Ovary (tissue), 9 donors: ENCODE measurements around the gene ATP5PB. TPM values are rescaled to one million over a fixed set of nuclear protein-coding genes. Genes with fewer than 3 reads are reported as not detected.

Source experiments
- DNase-seq, 5 donors: peaks; one replicate each; pipeline ENCODE4 v3.0.0-alpha.2; 2019 to 2020
- H3K27ac ChIP-seq, 2 donors: fragments of 200-600 bp; one replicate each; pipeline versions ENCODE4 v1.5.1 to v1.8.0; 2019 to 2022
- H3K27me3 ChIP-seq: fragments of 200-600 bp; one replicate; pipeline ENCODE4 v1.8.0; 2022
- H3K36me3 ChIP-seq: fragments of 200-600 bp; sonication (generic); one replicate; pipeline ENCODE4 v1.5.1; 2019
- H3K4me1 ChIP-seq: one replicate; pipeline ENCODE4 v1.8.1; 2013; ENCODE audit warnings: mild to moderate bottlenecking, moderate library complexity; ENCODE audit not compliant: insufficient read depth
- H3K4me3 ChIP-seq: fragments of 200-600 bp; sonication (generic); one replicate; pipeline ENCODE4 v1.5.1; 2017
- H3K9me3 ChIP-seq, 2 donors: fragments of 200-600 bp in 1 of 2; sonication (generic) in 1 of 2; one replicate each; pipeline versions ENCODE4 v1.5.1 to v1.8.1; 2013 to 2019; ENCODE audit warnings: mild to moderate bottlenecking in 1 of 2, moderate library complexity in 1 of 2
- CTCF ChIP-seq, 3 donors: fragments of 450-650 bp in 2 of 3; fragments of 200-600 bp in 1 of 3; IDR thresholded peaks; one replicate each; pipeline versions ENCODE4 v1.5.1 to v1.8.0; 2016 to 2022; ENCODE audit warnings: antibody characterized with exemption in 3 of 3, mild to moderate bottlenecking in 1 of 3
- EP300 ChIP-seq: sonication (generic); formaldehyde crosslinking; IDR thresholded peaks from one replicate; pipeline ENCODE4 v1.6.1; 2017; ENCODE audit warnings: antibody characterized with exemption
- POLR2A ChIP-seq: fragments of 450-650 bp; IDR thresholded peaks from one replicate; pipeline ENCODE4 v1.6.1; 2017; ENCODE audit warnings: antibody characterized with exemption, mild to moderate bottlenecking, moderate library complexity
- WGBS, 3 donors: extraction: QIAGEN DNeasy Blood & Tissue Kit in 1 of 3; methylation state at CpG; one replicate each; pipeline versions ENCODE4 v1.1.5 to v1.1.7; 2013 to 2017; 5-methylcytosine and 5-hydroxymethylcytosine counted together
- intact Hi-C, 4 donors: fragments of 100-400 bp; cut with DNase I; formaldehyde crosslinking; loops; one replicate each; pipeline versions ENCODE4 v1.11.0 to v1.15.1; 2022 to 2023
- polyA plus RNA-seq, 2 donors: library from polyadenylated mRNA; stranded (reverse); fragments of 200-250 nt in 1 of 2; fragments of 350-450 nt in 1 of 2; fragmentation: Illumina TruSeq in 1 of 2; extraction: RNeasy Lipid Tissue Mini Kit (QIAGEN cat#74804) in 1 of 2; gene quantifications; one replicate each; pipeline ENCODE4 v1.2.3, GENCODE V29; 2013 to 2014
- total RNA-seq, 7 donors: library from RNA; depleted of rRNA in 2 of 7; stranded (reverse); fragments of >200 nt in 2 of 7; fragmentation: NEBNext Ultra II Directional in 3 of 7; extraction: Animal tissue kit (Norgen Biotek cat#: 25700) in 3 of 7; gene quantifications; one replicate each; pipeline versions ENCODE4 v1.1.0 to v1.2.4, GENCODE V29; 2016 to 2023
- donor health status: DM: no; HTN: no; CAD: no; lungs with moderate emphysema.
- donor health status: DM: no; HTN: no; CAD: no.
- donor health status: Bipolar disorder and iron deficiency.
- donor health status: DM: yes; HTN: yes; CAD: no.
- donor health status: DM: no; HTN: no; CAD: no.
- donor health status: DM: yes; HTN: yes; CAD: no.

Gene ATP5PB
- total and polyA plus RNA-seq, 9 donors = 125 to 277 (median 142) TPM

DNA sequence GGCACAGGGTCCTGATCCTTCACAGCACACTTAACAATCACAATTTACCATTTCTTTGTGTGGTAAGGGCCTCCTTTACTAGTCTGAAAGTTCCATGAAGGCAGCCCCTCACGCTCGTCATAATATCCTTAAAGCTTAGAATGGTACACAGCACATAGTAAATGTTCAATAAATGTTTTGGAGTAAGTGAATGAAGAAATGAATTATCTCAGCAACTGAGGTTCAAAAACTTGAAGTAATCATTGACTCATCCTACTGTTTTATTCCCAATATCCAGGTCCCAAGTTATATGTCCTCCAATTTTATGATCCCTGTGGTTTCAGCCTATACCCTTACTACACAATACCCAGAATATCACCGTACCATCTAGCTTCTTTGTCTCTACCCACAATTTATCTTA is 22.3 kb downstream of the ATP5PB start:
- Histone ChIP-seq H3K4me1 (peaks cover 2% of the 10 kb centered on the region), H3K36me3 (no peaks in the 10 kb centered on the region), H3K27me3 (no peaks in the 10 kb centered on the region), H3K4me3 (no peak overlapping the region), H3K27ac (no peak overlapping the region), H3K9me3 (no peaks in the 10 kb centered on the region)
- no peak for DNase-seq
- intact Hi-C loops = no loop called here
- WGBS, 3 donors = 95 to 98% (median 95%) methylated on average over 3 of the region's 3 CpGs
- no peak for TF ChIP-seq EP300
- TF ChIP-seq POLR2A = no peak
- TF ChIP-seq CTCF (IDR thresholded peaks at IDR 0.05) = no peak

DNA sequence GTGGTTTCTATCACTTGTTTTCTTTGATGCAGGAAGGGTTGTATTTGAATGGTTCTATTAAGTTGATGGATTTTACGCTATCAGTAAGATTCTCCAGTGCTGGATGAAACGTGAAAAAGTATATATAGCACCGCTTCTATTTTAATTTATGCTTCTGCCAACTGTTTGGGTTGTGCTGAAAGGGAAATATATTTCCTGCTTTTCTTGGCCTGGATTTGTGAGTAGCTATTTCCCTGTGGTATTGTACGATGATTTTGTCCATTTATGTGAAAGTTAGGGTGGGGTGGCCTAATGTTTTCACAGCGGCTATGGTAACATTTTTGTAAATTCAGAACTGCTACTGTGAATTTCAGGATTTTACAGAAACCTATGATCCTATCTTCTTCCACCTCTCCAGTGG is 24.8 kb downstream of the ATP5PB start:
- H3K4me1 ChIP-seq = peaks cover 4% of the 10 kb centered on the region
- no peak overlapping the region for H3K4me3 ChIP-seq
- intact Hi-C loops = no loop called here
- no peaks in the 10 kb centered on the region for H3K9me3 ChIP-seq
- no peaks in the 10 kb centered on the region for H3K27me3 ChIP-seq
- DNase-seq = no peak
- H3K36me3 ChIP-seq = no peaks in the 10 kb centered on the region
- TF ChIP-seq EP300 (no peak), POLR2A (no peak), CTCF (IDR thresholded peaks at IDR 0.05) (no peak)
- H3K27ac ChIP-seq = no peak overlapping the region
- 65 to 70% (median 69%) methylated on average over 5 of the region's 5 CpGs for WGBS, 3 donors

DNA sequence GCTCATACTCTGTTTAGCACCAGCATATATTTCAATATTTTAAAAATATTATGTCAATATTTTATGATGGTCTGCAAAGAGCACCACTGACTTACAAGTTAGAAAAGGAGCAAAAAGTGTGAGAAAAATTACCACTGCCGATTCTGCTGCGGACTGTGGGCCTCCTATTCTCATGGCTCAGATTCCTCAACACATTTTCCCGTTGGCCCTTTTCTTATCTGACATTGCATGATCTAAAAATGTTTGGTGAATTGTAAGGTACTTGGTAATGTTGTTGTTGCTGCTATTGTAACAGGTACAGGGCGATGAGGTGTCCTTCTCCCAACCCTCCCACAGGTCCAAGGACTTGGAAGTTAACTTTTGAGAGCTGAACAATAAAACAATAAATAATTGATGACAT is 25.3 kb downstream of the ATP5PB start:
- intact Hi-C loops = no loop called here
- Histone ChIP-seq H3K27me3 (no peaks in the 10 kb centered on the region), H3K27ac (no peak overlapping the region), H3K4me1 (peaks cover 4% of the 10 kb centered on the region), H3K9me3 (no peaks in the 10 kb centered on the region), H3K36me3 (no peaks in the 10 kb centered on the region), H3K4me3 (no peak overlapping the region)
- 69 to 72% (median 72%) methylated on average over 4 of the region's 4 CpGs for WGBS, 3 donors
- no peak for DNase-seq
- TF ChIP-seq CTCF (IDR thresholded peaks at IDR 0.05) (no peak), EP300 (no peak)

- intact Hi-C loops = no loop called here
- Histone ChIP-seq H3K36me3 (no peaks in the 10 kb centered on the region), H3K4me3 (no peak overlapping the region), H3K4me1 (peaks cover 4% of the 10 kb centered on the region), H3K27ac (no peak overlapping the region), H3K9me3 (no peaks in the 10 kb centered on the region), H3K27me3 (no peaks in the 10 kb centered on the region)
- TF ChIP-seq POLR2A = no peak
- TF ChIP-seq EP300 = no peak
- no peak for TF ChIP-seq CTCF (IDR thresholded peaks at IDR 0.05)
- 85 to 86% (median 86%) methylated on average over 5 of the region's 5 CpGs for WGBS, 3 donors
- DNase-seq = no peak
Measured at GRCh38 chr1:111475701-111476100, 26.4 kb downstream of the ATP5PB start.

GRCh38 chr1:111476214-111476613 is 26.9 kb downstream of the ATP5PB start:
- H3K27me3 ChIP-seq = no peaks in the 10 kb centered on the region
- H3K36me3 ChIP-seq = no peaks in the 10 kb centered on the region
- DNase-seq = no peak
- no peak overlapping the region for H3K27ac ChIP-seq
- H3K4me3 ChIP-seq = no peak overlapping the region
- H3K9me3 ChIP-seq = no peaks in the 10 kb centered on the region
- intact Hi-C loops = no loop called here
- TF ChIP-seq EP300 (no peak), POLR2A (no peak), CTCF (IDR thresholded peaks at IDR 0.05) (no peak)
- H3K4me1 ChIP-seq = peaks cover 4% of the 10 kb centered on the region
